Measurements from ENCODE around the gene NSRP1.

- TF ChIP-seq, protein P1, sequence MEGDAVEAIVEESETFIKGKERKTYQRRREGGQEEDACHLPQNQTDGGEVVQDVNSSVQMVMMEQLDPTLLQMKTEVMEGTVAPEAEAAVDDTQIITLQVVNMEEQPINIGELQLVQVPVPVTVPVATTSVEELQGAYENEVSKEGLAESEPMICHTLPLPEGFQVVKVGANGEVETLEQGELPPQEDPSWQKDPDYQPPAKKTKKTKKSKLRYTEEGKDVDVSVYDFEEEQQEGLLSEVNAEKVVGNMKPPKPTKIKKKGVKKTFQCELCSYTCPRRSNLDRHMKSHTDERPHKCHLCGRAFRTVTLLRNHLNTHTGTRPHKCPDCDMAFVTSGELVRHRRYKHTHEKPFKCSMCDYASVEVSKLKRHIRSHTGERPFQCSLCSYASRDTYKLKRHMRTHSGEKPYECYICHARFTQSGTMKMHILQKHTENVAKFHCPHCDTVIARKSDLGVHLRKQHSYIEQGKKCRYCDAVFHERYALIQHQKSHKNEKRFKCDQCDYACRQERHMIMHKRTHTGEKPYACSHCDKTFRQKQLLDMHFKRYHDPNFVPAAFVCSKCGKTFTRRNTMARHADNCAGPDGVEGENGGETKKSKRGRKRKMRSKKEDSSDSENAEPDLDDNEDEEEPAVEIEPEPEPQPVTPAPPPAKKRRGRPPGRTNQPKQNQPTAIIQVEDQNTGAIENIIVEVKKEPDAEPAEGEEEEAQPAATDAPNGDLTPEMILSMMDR (IDR thresholded peaks at IDR 0.05): no peak
- TF ChIP-seq POLR2A (IDR thresholded peaks at IDR 0.05): no peak
Measured at GRCh38 chr17:30210901-30211300, 94.3 kb downstream of the NSRP1 start.
